Measurements from ENCODE around the gene MVP.
"Not testable (repeated sequence)": the region's sequence is repeated elsewhere in the genome, so short reads cannot be mapped to it uniquely, and the experiment has no call there.

Gene MVP

DNA sequence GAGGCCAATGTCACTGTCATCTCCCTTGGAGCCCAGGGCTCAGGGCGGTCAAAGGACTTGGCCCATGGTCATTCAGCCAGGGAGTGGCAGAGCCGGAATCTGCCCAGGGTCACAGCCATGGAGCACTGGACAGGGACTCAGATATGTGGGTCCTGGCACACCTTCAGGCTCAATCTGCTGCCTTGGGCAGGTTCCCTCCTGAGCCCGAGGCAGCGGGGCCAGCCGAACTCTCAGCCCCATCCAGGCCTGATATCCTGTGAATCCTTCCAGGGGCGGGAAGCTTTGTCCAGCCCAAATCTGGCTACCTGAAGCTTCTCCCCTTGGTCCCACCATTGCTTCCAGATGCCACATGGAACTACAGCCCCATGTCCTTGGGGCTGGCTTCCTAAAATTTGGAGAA, 54.9 kb downstream of the MVP start:
- DNase-seq (ENCODE audit: extremely low read depth, low read depth), result no peak
- TF ChIP-seq, protein P1, sequence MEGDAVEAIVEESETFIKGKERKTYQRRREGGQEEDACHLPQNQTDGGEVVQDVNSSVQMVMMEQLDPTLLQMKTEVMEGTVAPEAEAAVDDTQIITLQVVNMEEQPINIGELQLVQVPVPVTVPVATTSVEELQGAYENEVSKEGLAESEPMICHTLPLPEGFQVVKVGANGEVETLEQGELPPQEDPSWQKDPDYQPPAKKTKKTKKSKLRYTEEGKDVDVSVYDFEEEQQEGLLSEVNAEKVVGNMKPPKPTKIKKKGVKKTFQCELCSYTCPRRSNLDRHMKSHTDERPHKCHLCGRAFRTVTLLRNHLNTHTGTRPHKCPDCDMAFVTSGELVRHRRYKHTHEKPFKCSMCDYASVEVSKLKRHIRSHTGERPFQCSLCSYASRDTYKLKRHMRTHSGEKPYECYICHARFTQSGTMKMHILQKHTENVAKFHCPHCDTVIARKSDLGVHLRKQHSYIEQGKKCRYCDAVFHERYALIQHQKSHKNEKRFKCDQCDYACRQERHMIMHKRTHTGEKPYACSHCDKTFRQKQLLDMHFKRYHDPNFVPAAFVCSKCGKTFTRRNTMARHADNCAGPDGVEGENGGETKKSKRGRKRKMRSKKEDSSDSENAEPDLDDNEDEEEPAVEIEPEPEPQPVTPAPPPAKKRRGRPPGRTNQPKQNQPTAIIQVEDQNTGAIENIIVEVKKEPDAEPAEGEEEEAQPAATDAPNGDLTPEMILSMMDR (IDR thresholded peaks at IDR 0.05; ENCODE audit: low read depth, low read length), result no peak

DNA sequence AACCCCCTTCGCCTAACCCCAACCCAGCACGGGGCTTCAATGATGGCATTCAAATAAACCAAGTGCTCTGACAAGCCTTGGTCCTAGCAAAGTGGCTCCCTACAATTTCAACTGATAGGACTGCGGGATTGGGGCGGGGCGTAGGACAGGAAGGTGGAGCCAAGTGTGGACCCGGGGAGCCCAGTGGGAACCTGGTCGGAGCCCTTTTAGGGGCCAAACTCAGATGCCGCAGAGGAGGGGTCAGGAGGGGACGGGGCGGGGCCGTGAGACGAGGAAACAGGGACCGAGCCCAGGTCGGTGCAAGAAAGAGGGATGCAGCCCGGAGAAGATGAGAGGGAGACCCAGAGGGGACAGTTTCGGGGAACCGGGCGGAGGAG, 55.9 kb downstream of the MVP start:
- TF ChIP-seq, protein P1 (IDR thresholded peaks at IDR 0.05; ENCODE audit: low read depth, low read length), result no peak
- no peak for DNase-seq (ENCODE audit: extremely low read depth, low read depth)

DNA sequence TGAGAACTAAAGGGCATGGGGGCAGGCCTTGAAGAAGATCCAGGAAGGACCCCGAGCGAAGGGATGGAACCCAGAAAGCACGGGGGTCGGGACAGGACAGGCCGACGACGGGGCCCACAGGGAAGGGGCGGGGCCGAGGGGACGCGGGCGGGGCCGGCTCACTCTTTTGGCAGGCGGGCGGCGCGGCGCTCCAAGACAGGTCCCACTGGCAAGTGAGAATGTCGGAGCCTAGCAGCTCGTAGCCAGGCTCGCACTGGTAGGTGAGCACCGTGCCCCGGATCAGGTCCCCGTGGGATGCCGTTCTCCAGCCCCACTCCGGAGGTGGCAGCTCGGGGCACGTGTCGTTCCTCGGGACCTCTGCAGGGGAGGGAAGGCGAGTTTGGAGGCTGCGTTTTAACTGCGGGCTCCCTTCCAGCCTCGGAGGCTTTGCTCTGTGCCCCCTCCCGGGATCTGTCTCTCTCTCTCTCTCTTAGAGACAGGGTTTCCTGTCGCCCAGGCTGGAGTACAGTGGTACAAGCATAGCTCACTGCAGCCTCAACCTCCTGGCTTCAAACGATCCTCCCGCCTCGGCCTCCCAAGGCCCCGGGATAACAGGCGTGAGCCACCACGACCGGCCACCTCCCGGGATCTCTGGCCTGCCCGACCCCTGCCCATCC, 56.5 kb downstream of the MVP start:
- TF ChIP-seq, protein P1 (IDR thresholded peaks at IDR 0.05; ENCODE audit: low read depth, low read length), result no peak
- no peak for DNase-seq (ENCODE audit: extremely low read depth, low read depth)

DNA sequence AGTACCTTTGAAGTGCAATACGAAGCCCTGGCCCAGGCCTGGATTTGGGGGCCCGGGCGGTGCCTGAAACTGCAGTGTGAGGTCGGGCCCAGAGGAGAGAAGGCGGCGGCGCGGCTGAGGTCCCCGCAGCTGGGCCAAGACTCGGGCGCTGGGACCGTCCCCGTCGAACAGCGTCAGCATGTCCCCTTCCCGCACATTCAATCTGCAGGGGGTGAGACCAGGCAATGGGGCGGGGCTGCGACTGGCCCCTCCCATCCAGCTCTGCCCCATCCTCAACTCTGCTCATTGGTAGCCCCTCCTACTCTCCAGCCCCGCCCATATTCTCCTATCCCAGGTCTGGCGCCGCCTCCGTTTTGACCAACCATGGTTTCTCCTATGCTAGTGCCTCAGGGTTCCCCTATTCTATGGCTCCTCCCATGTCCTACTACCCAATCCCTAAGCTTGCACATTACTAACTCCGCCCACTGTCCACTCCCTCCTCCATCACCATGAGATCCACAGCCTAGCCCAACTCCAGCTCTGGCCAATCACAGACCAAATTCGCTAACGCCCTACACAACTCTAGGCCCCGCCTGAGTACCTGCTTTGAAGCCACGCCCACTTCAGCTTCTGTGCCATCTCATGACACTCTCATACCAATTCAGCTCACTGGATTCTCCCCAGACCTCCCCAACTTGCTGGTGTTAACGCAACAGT, 57.2 kb downstream of the MVP start:
- no peak for DNase-seq (ENCODE audit: extremely low read depth, low read depth)

DNA sequence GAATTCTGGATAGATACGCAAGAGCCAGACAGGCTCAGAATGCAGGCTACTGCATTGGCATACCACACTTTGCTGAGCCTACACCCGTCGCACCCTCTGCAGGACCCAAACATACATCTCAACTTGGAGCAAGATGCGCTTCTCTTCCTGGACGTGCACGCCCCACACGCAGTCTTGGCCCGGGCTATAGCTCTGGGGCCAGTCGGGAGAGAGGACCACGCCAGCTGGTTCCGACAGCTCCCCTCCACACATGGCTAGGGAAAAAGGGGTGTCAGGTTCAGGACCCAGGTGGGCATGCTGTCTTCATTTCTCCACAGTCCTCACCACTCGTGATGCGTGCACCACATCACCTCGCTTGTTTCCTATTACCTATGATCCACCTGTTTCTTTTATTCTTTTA, 57.9 kb downstream of the MVP start:
- TF ChIP-seq, protein P1 (IDR thresholded peaks at IDR 0.05; ENCODE audit: low read depth, low read length), result no peak
- DNase-seq (ENCODE audit: extremely low read depth, low read depth), result no peak

More for the DNA sequence above, 57.2 kb downstream of the MVP start:
- TF ChIP-seq, protein P1 (IDR thresholded peaks at IDR 0.05; ENCODE audit: low read depth, low read length), result no peak

DNA sequence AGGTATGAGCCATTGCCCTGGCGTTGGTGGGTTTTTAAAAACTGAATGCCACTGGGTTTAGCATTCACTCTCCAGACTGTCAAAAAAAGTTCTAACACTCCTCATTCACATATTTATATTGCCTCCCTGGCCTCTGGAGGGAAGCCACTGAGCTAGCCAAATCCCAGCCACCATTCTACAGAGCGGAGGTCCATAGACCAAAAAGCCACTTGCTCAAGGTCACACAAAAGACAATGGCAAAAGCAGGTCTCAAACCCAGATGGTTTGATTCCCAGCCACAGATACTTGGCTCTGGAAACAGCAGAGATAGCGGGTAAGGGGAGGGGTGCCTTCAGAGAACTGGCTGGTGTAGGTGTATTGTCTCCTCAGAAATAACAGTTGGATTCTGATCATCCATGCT, 60.8 kb downstream of the MVP start:
- TF ChIP-seq, protein P1 (IDR thresholded peaks at IDR 0.05; ENCODE audit: low read depth, low read length), result no peak
- no peak for DNase-seq (ENCODE audit: extremely low read depth, low read depth)

DNA sequence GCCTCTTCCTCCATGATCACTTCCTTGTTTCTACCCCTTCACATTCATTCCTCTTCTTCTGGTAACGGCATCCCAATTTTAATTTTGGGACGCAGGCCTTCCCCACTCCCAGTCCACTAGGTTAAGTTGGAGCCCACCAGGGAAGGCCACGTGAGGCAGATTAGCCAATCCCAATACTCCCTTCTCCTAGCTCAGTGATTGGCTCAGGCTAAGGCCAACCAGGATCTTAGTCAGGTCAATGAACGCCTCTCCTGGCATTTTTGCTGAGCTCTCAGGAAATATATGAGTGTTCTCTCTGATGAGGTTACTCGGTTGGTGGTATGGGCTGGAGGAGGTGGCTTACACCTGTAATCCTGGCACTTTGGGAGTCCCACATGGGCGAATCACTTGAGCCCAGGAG, 63.7 kb downstream of the MVP start:
- TF ChIP-seq, protein P1 (IDR thresholded peaks at IDR 0.05; ENCODE audit: low read depth, low read length), result no peak
- no peak for DNase-seq (ENCODE audit: extremely low read depth, low read depth)

DNA sequence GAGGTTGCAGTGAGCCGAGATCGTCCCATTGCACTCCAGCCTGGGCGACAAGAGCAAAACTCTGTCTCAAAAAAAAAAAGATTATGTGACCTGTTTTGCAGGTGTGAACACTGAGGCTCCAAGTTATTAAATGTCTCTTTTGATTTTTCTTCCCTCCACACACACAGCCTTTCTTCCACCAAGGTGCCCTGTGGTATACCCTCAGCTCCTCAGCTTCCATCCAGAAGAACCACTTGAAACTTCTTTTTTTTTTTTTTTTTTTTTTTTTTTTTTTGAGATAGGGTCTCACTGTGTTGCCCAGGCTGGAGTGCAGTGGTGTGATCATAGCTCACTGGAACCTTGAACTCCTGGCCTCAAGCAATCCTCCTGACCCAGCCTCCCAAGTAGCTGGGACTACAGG, 69.1 kb downstream of the MVP start:
- not testable (repeated sequence) for DNase-seq (ENCODE audit: extremely low read depth, low read depth)

Measured in AG09319 (cell line).